ENCODE data around the gene KIAA1958.

DNA sequence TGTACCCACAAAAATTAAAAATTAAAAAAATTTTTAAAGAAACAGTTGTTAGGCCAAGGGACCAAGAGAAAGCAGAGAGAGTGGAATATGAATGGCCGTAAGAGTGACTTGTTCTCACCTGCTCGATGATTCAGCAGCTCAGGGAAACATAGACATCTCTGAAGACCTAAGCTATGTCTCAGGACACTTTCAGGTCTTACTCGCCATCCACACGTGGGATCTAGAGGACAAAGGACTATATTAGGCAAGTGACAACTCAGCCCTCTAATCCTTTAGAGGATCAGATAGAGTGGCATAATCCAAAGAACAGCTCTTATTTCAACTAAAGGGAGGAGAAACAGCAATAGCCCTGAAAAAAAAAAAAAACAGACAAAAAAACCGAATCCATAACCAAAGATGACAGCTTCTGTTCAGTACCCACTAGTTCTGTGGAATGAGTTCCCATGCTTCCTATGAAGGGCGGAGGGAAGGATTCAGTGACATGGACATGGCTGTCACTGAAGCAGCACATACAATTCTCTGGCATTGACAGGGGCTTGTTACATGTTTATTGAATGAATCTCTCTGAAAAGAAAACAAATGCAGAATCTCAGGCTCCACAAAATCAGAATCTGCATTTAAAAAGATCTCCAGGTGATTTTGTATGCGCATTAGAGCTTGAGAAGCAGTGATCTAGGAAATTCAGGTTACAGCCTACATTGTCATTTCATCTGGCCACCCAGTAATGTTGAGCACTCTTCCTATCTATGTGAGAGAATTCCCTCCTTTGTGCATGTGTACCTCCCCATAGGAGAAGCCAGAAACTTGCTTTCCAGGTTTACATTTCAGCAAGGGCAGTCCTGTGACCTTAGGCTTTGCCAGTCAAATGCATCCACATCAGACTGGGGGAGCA lies 96.0 kb downstream of the KIAA1958 start:
- TF ChIP-seq, protein P1, sequence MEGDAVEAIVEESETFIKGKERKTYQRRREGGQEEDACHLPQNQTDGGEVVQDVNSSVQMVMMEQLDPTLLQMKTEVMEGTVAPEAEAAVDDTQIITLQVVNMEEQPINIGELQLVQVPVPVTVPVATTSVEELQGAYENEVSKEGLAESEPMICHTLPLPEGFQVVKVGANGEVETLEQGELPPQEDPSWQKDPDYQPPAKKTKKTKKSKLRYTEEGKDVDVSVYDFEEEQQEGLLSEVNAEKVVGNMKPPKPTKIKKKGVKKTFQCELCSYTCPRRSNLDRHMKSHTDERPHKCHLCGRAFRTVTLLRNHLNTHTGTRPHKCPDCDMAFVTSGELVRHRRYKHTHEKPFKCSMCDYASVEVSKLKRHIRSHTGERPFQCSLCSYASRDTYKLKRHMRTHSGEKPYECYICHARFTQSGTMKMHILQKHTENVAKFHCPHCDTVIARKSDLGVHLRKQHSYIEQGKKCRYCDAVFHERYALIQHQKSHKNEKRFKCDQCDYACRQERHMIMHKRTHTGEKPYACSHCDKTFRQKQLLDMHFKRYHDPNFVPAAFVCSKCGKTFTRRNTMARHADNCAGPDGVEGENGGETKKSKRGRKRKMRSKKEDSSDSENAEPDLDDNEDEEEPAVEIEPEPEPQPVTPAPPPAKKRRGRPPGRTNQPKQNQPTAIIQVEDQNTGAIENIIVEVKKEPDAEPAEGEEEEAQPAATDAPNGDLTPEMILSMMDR (IDR thresholded peaks at IDR 0.05): no peak
- no peak for TF ChIP-seq POLR2A (IDR thresholded peaks at IDR 0.05)
